ENCODE results near the gene UVRAG.

The UVRAG gene

DNA sequence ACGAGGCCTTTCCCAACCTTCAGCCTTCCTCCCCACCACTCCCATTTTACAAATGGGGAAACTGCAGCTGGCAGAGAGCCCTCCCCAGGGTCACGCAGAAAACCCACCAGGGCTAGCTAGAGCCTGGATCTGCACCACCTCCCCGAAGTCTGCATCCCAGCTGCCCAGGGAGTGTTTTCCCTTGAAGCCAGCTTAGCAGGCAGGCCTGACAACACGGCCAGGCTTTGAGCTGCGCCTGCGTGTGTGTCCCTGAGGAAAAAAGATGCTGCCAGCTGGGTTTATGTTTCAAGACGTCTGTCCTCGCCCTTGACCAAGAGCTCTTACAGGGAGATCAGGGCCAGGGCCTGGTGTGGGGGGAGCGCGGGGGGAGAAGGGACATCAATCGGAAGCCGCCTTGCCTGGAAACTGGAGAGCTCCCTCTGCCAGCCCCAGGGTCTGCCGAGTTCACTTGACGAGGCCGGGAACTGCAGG lies 371.0 kb downstream of the UVRAG start:
- H3K79me2 ChIP-seq (ENCODE audit: low read length), result no peaks in the 10 kb centered on the region
- no peak overlapping the region for H3K4me3 ChIP-seq (ENCODE audit: low read length)
- no peak overlapping the region for H3K27ac ChIP-seq (ENCODE audit: low read length)
- no peak for DNase-seq
- H3K4me2 ChIP-seq (ENCODE audit: low read depth, low read length), result no peak overlapping the region
- no peaks in the 10 kb centered on the region for H3K9me2 ChIP-seq (replicated peaks; ENCODE audit: insufficient read depth, low read length)
- H3F3A ChIP-seq (ENCODE audit: insufficient read depth, low read length), result no peaks in the 10 kb centered on the region
- H3K4me1 ChIP-seq (ENCODE audit: low read length), result no peaks in the 10 kb centered on the region
- H4K20me1 ChIP-seq (ENCODE audit: insufficient read depth, low read length), result no peaks in the 10 kb centered on the region
- H3K9ac ChIP-seq (ENCODE audit: low read length), result no peak overlapping the region
- H3K36me3 ChIP-seq (replicated peaks; ENCODE audit: insufficient read depth, low read length), result no peaks in the 10 kb centered on the region
- H3K27me3 ChIP-seq (replicated peaks; ENCODE audit: insufficient read depth, low read length), result no peaks in the 10 kb centered on the region
- no peaks in the 10 kb centered on the region for H3K9me3 ChIP-seq (replicated peaks; ENCODE audit: insufficient read depth, low read length)
- no peak for TF ChIP-seq EZH2phosphoT487 (IDR thresholded peaks at IDR 0.05; ENCODE audit: low read length)
- no peak for TF ChIP-seq CTCF (IDR thresholded peaks at IDR 0.05; ENCODE audit: low read length)
- no peak for TF ChIP-seq EZH2 (optimal IDR thresholded peaks at IDR 0.05; ENCODE audit: low read depth, low read length)
- H2AFZ ChIP-seq (ENCODE audit: low read length), result no peak overlapping the region

DNA sequence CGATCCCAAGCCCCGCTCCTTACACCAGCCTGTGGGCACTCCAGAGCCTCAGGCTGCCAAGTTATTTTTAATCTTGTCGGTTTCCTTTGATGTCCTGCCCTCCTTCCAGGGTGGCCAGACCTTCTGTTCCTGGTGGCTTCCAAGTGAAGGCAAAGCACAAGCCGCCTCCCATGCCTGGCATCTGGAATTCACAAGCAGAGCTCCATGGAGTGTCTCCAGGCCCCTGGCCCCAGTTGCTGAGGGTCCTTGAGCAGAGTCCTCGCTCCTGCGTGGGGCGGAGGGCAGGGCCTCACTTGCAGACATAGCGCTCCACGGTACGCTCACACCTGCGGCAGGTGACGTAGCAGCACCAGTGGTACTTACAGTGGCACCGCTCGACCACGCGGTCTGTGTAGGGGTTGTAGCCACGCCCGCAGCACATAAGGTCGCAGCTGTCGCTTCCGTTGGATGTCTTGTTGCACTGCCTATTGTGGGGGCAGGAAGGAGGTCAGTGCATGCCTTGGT lies 371.8 kb downstream of the UVRAG start:
- Histone ChIP-seq H3K36me3 (replicated peaks; ENCODE audit: insufficient read depth, low read length) (no peaks in the 10 kb centered on the region), H3K27ac (ENCODE audit: low read length) (no peak overlapping the region), H4K20me1 (ENCODE audit: insufficient read depth, low read length) (no peaks in the 10 kb centered on the region), H3K4me2 (ENCODE audit: low read depth, low read length) (no peak overlapping the region), H3F3A (ENCODE audit: insufficient read depth, low read length) (no peaks in the 10 kb centered on the region), H3K9me3 (replicated peaks; ENCODE audit: insufficient read depth, low read length) (no peaks in the 10 kb centered on the region), H3K4me1 (ENCODE audit: low read length) (no peaks in the 10 kb centered on the region), H3K4me3 (ENCODE audit: low read length) (no peak overlapping the region), H3K79me2 (ENCODE audit: low read length) (no peaks in the 10 kb centered on the region), H3K9ac (ENCODE audit: low read length) (no peak overlapping the region), H3K27me3 (replicated peaks; ENCODE audit: insufficient read depth, low read length) (no peaks in the 10 kb centered on the region), H2AFZ (ENCODE audit: low read length) (no peak overlapping the region), H3K9me2 (replicated peaks; ENCODE audit: insufficient read depth, low read length) (no peaks in the 10 kb centered on the region)
- DNase-seq, result no peak
- TF ChIP-seq EZH2phosphoT487 (IDR thresholded peaks at IDR 0.05; ENCODE audit: low read length) (no peak), EZH2 (optimal IDR thresholded peaks at IDR 0.05; ENCODE audit: low read depth, low read length) (no peak), CTCF (IDR thresholded peaks at IDR 0.05; ENCODE audit: low read length) (no peak)

GRCh38 chr11:76188873-76189272 lies 373.9 kb downstream of the UVRAG start:
- H3K9me3 ChIP-seq (replicated peaks; ENCODE audit: insufficient read depth, low read length), result no peaks in the 10 kb centered on the region
- H3K79me2 ChIP-seq (ENCODE audit: low read length), result no peaks in the 10 kb centered on the region
- H3K27ac ChIP-seq (ENCODE audit: low read length), result no peak overlapping the region
- no peak overlapping the region for H3K9ac ChIP-seq (ENCODE audit: low read length)
- H2AFZ ChIP-seq (ENCODE audit: low read length), result no peak overlapping the region
- H3K4me3 ChIP-seq (ENCODE audit: low read length), result no peak overlapping the region
- no peak for DNase-seq
- TF ChIP-seq EZH2phosphoT487 (IDR thresholded peaks at IDR 0.05; ENCODE audit: low read length) (no peak), EZH2 (optimal IDR thresholded peaks at IDR 0.05; ENCODE audit: low read depth, low read length) (no peak), CTCF (IDR thresholded peaks at IDR 0.05; ENCODE audit: low read length) (no peak)
- no peaks in the 10 kb centered on the region for H3K4me1 ChIP-seq (ENCODE audit: low read length)
- H3K27me3 ChIP-seq (replicated peaks; ENCODE audit: insufficient read depth, low read length), result no peaks in the 10 kb centered on the region
- H4K20me1 ChIP-seq (ENCODE audit: insufficient read depth, low read length), result no peaks in the 10 kb centered on the region
- H3K4me2 ChIP-seq (ENCODE audit: low read depth, low read length), result no peak overlapping the region
- H3K9me2 ChIP-seq (replicated peaks; ENCODE audit: insufficient read depth, low read length), result no peaks in the 10 kb centered on the region
- no peaks in the 10 kb centered on the region for H3K36me3 ChIP-seq (replicated peaks; ENCODE audit: insufficient read depth, low read length)
- no peaks in the 10 kb centered on the region for H3F3A ChIP-seq (ENCODE audit: insufficient read depth, low read length)
